NCI-H1417 treated with DMSO at 0.1 percent for 48 hours (cell line): Measurements from ENCODE around the gene FHIT.
A peak's percentile ranks its signal among the peaks of the same experiment; 100 is the strongest.

Source experiments
- DNase-seq: peaks from one replicate; lab custom pipeline; 2025; lab: John Stamatoyannopoulos, UW

Gene FHIT

DNA sequence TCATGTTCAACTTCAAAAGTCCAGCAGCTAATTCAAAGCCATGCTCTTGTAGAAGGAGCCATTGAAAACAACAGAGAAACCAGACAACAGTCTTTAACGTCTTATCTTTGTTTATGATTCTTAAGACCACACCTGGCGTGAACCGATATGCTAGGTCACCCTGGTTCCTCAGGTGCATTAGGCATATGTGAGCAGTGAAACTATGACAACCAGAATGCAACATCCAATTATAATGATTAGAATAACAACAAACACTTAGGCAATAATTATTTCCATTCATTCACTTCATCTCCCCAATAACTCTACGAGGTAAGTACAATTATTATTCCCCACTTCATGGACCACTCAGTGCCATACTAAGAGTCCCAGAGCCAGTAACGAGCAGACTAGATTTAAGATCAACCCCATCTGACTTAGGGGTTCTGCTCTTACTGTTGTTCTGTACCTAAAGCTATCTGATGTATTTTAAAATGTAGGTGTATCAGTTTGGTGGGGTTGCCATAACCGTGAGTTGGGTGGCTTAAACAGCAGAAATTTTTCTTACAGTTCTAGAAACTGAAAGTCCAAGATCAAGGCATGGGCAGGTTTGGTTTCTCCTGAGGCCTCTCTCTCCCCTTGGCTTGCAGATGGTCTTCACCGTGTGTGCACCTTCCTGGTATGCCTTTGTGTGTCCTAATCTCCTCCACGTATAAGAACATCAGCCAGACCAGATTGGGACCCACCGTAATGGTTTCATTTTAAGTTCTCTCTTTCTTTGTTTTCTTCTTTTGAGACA, 1203.6 kb downstream of the FHIT start:
- no peak for DNase-seq

GRCh38 chr3:60046210-60046609, 1205.0 kb downstream of the FHIT start:
- peak; percentile 42 for DNase-seq

GRCh38 chr3:60045686-60046085, 1205.6 kb downstream of the FHIT start:
- no peak for DNase-seq

- DNase-seq: no peak
Measured at GRCh38 chr3:60036803-60037202, 1214.4 kb downstream of the FHIT start.

- no peak for DNase-seq
Measured at GRCh38 chr3:60033901-60034453, 1217.3 kb downstream of the FHIT start.

DNA sequence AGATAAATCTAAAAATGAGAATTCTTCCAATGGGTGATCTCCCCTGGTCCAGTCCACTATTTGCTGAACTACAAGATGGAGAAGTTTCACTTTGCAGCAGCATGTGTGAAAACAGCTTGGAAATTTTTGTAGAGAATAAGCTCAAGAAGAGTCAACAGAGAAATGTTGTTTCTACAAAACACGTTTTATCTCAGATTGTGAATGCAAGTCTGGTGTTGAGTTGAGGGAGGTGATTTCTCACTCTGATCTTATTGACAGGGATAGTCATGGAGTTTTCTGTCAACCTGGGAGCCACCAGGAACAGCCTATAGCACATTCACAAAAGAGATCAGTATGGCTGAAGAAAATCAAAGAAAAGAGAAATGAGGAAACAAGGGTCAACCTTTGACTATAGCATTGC, 1220.3 kb downstream of the FHIT start:
- DNase-seq: no peak

- no peak for DNase-seq
Measured at GRCh38 chr3:60028233-60028632, 1223.0 kb downstream of the FHIT start.

GRCh38 chr3:60027335-60027734, 1223.9 kb downstream of the FHIT start:
- no peak for DNase-seq

- DNase-seq: no peak
Measured at GRCh38 chr3:60025096-60026050, 1225.9 kb downstream of the FHIT start.

DNA sequence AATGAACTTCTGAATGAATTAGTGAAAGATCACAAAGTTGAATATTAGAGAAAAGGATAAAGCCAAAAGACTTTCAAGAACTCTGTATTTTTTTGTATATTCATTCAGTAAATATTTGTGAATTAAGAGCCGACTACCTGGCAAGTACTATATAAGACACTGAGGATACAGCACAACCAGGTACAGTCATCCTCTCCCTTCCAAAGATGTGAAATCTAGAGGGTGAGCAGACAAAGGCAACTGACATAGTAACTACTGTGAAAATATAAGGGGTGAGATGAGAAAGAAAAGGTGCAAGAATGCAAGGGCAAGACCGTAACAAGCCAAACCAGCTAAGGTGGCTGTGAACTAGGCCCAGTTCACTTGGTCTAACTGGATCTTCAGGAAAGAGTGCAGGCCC, 1226.9 kb downstream of the FHIT start:
- no peak for DNase-seq

DNA sequence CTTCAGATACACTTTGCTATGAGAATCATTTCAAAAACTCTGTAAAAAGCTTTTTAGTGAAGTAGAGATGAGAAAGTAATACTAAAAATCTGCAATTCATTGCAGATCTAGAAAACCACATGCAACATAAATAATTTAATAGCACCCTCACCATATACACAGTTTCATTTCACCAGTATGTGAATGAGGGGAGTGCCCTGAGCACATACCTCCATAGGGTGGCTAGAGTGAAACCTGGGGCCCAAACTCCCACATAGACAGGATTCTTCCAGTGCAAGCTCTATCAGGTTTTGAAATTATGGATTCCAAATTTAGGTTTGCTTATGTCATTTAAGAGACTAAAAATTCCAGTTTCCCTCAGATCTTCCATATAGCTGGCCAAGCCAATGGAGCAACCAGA, 1228.1 kb downstream of the FHIT start:
- no peak for DNase-seq

DNA sequence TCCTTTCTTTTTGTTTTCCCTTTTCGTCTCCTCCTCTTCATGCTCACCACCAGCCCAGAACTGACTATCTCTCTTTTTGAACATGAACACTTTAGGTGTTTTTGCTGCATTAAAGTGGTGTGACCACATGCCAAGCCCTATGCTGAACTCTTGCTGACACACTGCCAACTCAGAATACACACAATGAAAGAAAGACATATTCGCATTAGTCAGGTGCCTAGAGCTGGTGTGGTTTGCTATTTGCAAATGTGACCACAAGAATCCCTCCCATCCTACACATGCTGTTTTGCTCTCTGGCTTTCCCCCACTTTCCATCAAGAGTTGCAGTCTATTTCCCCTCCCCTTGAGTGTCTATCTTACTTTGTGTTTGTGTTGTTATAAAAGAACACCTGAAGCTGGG, 1233.6 kb downstream of the FHIT start:
- DNase-seq: no peak

DNA sequence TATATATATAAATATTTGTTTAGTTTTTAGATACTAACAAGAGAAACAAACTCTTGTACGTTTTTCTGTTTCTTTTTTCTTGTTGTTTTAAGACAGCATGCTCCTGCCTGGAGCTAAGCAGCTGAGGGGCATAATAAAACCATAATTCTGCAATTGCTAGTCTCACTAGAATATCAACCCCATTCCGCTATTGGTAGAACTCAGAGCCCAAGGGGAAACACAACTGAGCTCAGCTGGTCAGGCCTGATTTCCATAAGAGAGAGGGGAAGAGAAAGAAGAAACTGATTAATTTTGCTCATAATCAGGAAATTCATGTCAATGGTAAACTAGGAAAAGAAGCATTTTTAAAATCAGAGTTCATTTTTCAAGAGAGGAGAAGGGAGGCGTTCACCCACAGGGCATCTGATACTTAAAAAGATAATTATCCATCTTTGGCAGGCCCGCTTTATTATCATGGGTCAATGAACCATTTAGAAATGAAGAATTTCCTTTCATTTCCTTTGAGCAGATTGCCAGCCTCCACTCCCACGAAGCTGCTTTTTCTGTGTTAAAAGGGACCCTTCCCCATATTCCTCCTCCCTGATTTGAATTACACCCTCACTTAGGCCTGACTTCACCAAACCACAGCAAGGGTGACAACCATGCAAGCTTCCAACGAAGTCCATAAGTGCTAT, 1236.1 kb downstream of the FHIT start:
- DNase-seq: no peak

- no peak for DNase-seq
Measured at GRCh38 chr3:60013241-60013640, 1238.0 kb downstream of the FHIT start.

- no peak for DNase-seq
Measured at GRCh38 chr3:60011218-60011617, 1240.0 kb downstream of the FHIT start.

DNA sequence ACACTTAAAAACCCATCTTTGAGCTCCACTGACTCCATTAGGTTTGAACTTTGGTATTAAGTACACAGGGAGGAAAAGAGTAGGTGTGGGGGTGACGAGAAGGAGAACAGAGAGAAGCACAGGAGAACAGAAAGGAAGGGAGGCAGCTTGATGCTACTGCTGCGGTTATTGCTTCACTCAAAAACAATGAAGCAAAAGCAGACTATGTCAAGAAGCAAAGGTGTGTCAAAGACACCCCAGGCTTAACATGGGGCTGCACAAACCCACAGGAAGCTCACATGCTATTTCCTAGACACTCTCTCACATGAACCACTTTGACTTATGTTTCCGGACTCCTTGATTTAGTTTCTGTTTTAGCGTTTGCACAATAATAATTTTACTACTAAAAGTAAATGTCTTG, 1240.5 kb downstream of the FHIT start:
- DNase-seq: no peak

DNA sequence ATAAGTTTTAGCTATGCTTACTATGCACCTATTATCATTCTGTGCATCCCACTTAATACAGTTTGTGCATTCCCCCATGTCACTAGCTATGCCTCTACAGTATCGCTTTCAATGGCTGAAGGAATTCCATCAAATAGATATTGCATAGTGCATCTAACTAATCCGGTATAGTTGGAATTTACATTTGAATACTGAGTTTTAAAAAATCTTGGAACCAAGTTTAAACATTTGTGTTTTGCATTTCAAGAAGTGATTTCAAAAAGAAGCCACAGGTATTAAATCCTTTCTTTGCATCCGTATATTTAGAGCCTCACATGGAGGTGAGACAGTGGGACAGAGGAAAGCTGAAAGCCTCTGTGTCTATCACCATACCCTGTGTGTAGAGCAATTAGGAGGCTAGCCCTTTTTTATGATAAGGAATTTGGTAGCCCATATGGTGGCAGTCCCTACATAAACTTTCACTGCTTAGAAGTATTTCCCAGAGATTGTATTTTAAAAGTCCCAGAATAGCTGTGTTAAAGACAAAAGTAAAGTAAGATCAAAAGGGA, 1241.2 kb downstream of the FHIT start:
- DNase-seq: no peak

GRCh38 chr3:60001369-60001768, 1249.9 kb downstream of the FHIT start:
- no peak for DNase-seq

DNA sequence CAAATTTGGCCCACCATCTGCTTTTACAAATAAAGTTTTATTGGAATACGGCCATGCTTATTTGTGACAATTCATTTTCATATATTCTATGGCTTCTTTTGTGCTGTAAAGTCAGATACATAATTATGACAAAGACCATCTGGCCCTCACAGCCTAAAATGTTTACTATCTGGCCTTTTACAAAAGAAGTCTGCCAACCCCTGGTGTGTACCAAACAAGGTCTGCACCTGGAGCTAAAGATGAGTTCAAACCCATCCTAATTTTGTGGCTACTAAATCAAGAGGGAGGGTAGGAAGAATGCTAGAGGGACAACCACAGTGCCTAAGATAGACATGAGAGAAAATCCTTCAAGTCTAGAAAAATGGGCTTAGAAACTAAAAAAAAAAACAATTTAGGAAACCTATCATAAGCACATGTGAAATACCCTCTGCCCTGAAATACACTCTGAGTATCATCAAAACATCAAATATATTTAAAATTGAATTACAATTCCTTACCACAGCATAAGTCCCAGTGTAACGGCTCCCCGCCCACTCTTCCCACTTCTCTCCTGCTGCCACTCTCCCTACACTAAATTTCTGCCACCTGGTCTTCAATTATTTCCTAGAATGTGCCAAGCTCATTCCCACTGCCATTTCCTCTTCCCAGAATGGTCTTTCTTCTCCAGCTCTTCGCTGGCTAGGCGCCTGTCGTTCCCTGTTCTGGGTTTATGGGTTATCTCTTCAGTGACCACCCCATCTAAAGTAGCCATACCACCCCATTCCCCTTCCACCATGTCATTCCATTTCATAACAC, 1250.7 kb downstream of the FHIT start:
- DNase-seq: no peak

DNA sequence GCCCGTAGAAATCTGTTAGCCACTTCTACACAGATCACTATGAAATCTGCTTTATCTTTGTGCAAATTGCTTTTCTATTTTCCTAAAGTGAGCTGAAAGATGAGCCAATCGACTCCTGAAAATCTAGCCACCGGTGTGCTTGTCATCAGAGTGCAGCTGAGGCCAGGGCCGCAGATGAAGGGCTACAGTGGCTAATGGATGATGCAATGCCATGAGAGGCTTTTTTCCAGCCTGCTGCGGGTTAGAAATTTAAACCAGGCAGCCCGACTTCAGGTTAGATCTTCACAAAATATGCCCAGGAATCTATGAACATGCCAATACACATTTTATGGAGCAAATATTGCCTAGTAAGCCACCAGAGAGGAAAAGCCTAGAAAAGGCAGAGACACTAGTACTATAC, 1253.2 kb downstream of the FHIT start:
- no peak for DNase-seq

GRCh38 chr3:59997583-59997982, 1253.7 kb downstream of the FHIT start:
- no peak for DNase-seq
